Stimulated activated CD4-positive, alpha-beta T cell treated with anti-CD3 and anti-CD28 coated beads, Interleukin-4, amount 100 ng/mL, for 24 hours (primary cell): Measurements from ENCODE around the gene PSG7.
"Not testable (repeated sequence)": the region's sequence is repeated elsewhere in the genome, so short reads cannot be mapped to it uniquely, and the experiment has no call there.

ENCODE experiments used
- DNase-seq: peaks from one replicate; pipeline ENCODE4 v3.0.0-alpha.2; 2020

PSG7 gene

GRCh38 chr19:42913516-42913915 lies 23.5 kb downstream of the PSG7 start:
- DNase-seq: not testable (repeated sequence)

GRCh38 chr19:42912941-42913340 lies 24.1 kb downstream of the PSG7 start:
- DNase-seq: not testable (repeated sequence)

DNA sequence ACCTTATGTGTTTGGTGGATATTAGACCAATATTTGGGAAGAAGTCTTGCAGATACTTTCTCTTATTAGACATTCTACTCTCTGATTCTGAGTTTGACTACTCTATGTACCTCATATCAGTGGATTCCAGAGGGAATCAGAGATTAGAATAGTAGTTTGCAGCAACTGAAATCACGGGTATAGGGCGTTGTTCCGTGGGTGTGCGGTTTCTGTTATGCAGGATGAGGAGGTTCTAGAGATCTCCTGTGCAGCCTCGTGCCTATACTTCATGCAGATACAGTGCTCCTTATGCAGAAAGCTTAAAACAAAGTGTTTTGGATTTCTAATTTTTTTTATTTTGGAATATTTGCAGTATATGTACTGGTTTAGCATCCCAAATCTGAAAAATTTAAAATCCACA lies 25.3 kb downstream of the PSG7 start:
- not testable (repeated sequence) for DNase-seq

DNA sequence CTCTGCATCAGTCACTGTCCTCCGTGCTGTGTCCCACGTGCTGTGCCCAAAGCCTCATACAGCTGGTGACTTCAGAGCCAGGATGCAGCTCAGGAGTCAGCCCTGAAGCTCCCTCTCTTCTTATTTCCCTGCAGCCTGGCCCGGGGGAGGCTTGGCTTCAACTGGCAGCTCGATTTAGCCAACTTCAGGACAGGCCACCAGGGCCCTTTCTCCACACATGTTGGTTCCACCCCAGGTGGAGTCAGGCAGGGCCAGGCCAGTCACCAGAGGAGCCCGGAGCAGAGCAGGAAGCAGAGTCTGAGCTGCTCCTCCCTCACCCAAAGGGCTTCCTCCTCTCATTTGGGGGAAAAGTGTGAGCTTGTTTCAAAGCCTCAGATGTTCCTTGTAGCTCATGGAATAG lies 30.8 kb downstream of the PSG7 start:
- not testable (repeated sequence) for DNase-seq

DNA sequence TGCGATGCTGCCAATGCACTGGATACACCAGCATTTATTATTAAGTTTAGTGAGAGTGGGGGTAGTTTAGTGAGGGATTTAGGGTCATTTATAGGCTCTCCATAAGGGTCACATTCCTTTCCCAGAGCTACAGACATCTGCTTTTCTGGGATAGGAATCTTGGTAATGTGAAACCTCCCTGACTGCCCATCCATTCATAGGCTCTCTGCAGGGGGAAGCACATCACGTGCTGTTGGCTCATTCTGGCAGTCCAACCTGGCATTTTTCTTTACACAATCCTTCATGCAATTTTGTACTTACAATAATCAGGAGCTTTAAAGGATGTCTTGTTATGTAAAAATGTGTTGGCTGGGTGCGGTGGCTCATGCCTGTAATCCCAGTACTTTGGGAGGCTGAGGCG lies 36.4 kb downstream of the PSG7 start:
- not testable (repeated sequence) for DNase-seq

DNA sequence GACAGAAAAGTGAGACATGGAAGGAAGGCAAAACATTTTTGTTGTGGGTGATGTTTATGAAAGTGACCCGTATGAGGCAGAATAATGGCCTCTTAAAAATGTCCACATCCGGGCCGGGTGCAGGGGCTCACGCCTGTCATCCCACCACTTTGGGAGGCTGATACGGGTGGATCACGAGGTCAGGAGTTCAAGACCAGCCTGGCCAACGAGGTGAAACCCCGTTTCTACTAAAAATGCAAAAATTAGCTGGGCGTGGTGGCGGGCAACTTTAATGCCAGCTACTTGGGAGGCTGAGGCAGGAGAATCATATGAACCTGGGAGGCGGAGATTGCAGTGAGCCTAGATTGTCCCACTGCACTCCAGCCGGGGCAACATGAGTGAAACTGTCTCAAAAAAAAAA lies 37.3 kb downstream of the PSG7 start:
- DNase-seq: not testable (repeated sequence)

GRCh38 chr19:42899110-42899509 lies 37.9 kb downstream of the PSG7 start:
- DNase-seq: not testable (repeated sequence)

- not testable (repeated sequence) for DNase-seq
These were observed 38.4 kb downstream of the PSG7 start for GRCh38 chr19:42898656-42899055.

DNA sequence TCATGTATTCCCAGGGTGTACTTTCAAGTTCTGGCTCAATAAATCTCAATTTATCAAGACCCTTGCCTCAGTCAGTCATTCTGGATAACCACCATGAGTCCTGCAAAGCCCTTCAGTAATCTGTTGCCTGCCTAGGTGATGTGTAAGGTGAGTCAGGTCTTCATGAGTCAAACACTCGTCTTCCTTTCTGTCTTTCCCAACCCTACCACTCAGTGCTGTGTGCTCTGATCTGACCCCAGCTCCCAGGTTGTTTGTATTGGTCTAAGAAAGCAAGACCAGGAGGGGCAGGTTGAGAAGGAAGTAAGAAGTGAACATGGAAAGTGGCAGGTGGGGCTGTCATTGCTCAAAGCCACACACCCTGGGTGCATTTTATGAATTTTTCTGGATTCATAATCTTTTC lies 39.3 kb downstream of the PSG7 start:
- DNase-seq: not testable (repeated sequence)

- DNase-seq: not testable (repeated sequence)
These were observed 46.6 kb downstream of the PSG7 start for GRCh38 chr19:42890446-42890845.

DNA sequence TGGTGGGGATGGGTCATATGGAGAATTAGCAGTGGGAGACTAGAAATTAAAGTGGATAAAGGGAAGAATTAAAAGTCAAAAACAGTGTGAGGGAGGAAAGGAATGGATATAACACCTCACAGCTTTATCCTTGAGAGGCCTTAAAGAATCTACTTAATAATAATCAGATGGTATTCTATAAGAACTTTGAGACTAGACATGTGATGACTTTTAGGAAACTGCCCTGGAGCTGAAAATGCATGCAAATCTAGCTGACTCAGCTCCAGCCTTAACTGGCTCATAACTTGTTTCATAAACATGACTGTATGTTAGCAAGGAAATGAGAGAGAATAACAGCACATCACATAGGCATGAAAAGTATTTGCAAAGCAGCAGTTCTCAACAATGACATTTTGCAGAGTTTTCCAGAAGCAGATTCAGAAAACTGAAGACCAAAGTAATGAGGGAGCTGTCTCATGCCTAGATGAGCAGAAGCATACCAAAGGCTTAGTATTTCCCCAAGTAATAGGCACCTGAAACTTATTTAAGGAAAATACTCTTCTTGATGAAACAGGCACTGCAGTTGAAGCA lies 49.0 kb downstream of the PSG7 start:
- not testable (repeated sequence) for DNase-seq

DNA sequence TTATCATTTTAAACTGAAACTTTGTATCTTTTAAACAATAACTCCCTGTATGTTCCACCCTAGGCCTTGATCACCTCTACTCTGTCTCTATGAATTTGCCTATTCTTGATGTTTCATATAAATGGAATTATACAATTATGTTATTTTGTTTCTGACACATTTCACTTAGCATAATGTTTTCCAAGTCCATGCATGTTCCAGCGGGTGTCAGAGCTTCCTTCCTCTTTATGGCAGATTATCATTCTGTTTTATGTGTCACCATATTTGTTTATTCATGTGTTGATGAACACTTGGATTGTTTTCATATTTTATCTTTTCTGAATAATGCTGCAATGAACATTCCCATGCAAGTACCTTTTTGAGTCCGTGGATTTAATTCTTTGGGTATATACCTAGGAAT lies 54.3 kb downstream of the PSG7 start:
- DNase-seq: not testable (repeated sequence)

DNA sequence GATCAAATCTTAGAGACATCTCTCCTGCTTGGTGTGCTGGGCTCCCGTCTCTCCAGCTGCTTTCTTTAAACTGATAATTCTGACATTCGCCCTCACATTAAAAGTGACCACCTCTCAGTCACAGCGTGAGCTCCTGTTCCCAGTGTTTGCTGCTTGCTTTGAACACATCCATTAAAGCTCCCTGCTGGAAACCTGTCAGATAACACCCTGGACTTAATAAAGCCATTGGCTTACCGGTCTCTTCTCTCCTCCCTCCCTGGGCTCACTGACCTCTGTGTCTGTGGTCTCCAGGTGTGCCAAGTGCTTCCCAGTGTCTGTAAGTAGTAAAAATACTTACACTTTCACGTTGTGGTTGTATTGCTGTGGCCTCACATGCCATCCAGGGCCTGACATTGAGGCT lies 55.0 kb downstream of the PSG7 start:
- DNase-seq: not testable (repeated sequence)

DNA sequence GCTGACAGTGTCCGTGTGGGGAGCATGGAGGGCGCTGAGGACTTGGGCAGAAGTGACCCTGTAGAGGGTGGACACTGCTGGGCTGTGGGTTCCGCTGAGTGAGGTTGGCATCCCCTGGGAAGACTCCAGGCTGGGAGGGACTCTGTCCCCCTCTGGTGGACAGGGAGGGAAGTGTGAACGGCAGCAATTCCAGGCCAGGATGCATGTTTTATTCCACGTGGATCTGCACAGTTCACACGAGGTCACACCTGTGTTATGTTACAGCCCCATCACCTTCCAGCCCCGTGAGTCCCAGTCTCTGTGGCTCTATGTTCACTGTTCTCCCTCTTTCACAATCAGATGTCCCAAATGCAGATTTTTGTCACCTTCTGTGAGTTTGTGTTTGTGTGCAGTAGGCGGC lies 55.7 kb downstream of the PSG7 start:
- not testable (repeated sequence) for DNase-seq

DNA sequence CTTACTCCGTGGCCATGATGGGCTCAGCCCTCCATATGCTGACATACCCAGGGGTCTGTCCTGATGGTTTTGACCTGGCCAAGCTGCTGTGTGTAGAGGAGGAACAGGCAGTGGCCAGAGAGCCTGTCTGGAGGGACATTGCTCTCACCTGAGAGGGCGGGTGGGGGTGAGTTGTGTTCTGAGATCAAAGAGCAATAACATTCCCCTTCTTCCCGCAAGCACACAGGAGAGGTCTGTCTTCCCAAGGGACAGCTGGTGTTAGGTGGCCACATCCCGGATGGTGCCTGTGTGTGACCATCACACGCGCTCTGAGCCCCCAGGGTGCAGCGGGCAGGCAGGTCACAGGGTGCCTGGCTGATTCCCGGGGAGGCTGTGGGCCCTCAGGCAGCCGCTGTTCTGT lies 56.4 kb downstream of the PSG7 start:
- DNase-seq: not testable (repeated sequence)

- no peak for DNase-seq
These were observed 57.4 kb downstream of the PSG7 start, which contains the start of gene PSG1 for GRCh38 chr19:42879613-42880012. Gene PSG1, minus strand, starts transcription at chr19:42879713. Its CDS starts 132 bp downstream, at chr19:42879581.

DNA sequence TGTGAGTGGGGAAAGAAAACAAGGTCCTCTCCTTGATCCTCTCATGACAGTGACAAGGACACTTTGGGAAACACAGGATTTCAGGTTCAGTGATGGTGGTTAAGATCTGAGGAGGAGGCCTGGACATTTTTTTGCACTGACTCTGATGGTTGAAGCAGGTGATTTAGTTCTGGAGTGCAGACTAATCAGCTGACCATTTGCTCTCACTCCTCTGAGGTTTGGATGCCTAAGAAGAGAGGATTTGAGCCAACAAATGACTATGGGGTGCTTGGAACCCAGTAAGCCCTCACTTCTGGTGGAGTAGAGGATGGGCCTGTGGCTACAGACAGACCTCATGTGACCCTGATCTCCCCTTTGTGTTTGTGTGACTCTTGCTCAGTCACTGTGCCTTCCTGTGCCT lies 60.4 kb downstream of the PSG7 start:
- not testable (repeated sequence) for DNase-seq

- not testable (repeated sequence) for DNase-seq
These were observed 61.1 kb downstream of the PSG7 start for GRCh38 chr19:42875881-42876280.

DNA sequence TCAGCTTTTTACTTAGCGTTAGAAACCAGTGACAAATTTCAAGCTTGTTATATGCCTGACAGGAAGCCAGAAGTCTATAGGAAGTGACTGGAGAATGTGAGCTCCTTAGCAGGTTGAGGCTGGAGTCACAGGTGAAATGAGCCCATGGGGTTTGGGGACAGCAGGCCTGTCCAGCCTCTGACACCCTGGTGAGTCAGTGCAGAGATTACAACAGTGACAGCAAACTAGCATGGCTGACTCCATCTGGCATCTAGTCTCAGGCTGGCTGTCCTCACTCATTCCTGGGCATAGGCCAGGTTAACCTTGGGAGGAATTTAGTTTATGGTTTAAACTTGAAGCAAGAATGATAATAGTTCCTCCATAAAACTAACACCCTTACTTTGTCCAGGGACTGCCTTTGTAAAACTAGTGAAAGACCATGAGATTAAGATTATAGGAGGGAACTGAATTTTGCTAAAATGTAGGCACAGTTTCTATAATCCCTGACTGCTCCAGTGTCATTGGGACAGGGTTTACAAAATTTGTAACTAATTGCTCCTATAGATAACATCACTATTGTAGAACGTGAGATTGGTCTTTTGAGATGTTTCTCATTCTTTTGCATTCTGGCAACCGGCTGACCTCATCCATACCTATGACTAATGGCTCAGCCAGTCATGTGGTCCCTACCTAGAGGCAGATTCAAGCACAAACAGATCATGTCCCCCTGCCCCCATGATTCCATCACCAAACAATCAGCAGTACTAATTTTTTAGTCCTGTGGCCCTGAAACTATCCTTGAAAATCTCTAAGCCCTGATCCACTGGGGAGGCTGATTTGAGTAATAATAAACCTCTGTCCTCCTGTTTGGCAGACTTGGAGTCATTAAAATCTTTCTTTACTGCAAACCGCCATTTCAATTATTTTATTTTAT lies 61.9 kb downstream of the PSG7 start:
- DNase-seq: not testable (repeated sequence)

- not testable (repeated sequence) for DNase-seq
These were observed 62.9 kb downstream of the PSG7 start for GRCh38 chr19:42874136-42874535.
